GM18873 (cell line): Measurements from ENCODE around the gene FBXO41.

ENCODE experiments used
- ATAC-seq: cut with Tn5 transposase; IDR thresholded peaks from one replicate; pipeline ENCODE4 v1.9.1; 2021; ENCODE audit warnings: mild to moderate bottlenecking, moderate library complexity, moderate number of reproducible peaks; ENCODE audit not compliant: unreplicated experiment, low FRiP score

Gene FBXO41

DNA sequence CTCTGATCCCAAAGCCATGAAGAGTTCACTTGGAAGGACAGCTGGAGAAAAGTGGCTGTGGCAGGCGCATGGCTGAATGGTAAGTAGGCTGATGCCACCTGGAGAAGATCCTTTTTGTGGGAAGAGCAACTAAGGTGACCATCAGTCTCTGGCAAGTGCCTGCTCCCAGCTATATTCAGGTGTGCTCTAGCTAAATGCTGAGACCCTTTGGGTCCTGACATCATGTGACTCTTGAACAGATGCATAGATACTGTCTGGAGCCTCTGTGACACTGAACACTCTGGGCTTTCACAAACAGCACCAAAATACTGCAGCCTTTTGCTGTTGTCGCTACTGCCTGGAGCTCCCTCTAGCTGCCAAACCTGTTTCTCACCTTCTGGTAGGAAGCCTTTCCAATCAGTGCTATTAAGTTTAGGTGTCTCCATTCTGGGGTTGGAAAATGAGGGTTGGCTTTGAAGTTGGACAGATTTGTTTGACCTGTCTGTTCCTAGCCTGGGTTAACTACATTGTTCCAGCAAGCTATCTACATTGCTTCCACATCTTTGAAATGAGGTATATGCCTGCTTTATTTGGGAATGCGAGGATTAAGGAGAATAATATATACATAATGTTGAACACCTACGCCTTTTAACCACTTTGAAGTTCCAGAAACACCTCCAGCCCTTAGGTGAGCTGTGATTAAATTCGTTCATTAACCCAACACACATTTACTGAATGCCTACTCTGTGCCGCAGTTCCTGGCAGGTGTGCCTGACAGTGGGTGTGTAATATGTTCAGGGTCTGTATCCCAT, 6.0 kb upstream of the FBXO41 start:
- ATAC-seq, result no peak

- ATAC-seq, result no peak
Observed at GRCh38 chr2:73289304-73289703, 5.0 kb upstream of the FBXO41 start.

GRCh38 chr2:73286134-73286655, 1.9 kb upstream of the FBXO41 start:
- no peak for ATAC-seq

GRCh38 chr2:73285159-73285739, 971 bp upstream of the FBXO41 start:
- ATAC-seq, result peak; percentile 46

DNA sequence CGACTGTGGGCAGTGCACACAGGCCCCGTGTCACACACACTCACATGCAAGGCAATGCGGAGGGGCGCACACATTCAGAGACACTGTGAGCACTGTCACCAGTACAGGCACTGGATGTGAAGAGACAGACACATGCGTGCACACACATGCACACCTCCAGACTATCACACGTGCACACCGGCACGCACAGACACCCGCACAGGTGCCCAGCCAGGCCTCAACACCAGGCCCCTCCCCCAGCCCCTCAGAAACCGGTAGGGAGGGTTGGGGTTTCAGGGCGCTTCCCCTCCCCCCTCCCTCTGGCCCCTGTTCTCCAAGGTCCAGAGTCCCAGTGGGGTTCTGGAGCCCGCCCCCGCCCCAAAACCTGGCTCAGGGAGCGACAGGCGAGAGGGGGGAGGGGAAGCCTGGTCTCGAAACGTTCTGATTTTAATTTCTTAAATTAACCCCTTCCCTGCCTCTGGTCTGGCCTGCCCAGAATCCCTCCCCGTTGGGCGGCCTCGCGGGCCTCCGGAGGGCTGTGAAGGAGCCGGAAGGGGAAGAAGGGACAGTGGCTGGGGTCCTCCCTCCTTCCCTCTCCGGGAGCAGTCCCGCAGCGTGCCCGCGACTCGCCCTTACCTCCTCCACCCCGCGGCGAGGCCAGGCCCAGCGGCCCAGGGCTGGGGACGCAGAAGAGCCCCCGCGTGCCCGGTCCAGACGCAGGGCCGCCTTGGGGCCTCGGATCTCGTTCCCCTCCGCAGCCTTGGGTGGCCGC, 558 bp downstream of the FBXO41 start:
- ATAC-seq, result peak; percentile 3

DNA sequence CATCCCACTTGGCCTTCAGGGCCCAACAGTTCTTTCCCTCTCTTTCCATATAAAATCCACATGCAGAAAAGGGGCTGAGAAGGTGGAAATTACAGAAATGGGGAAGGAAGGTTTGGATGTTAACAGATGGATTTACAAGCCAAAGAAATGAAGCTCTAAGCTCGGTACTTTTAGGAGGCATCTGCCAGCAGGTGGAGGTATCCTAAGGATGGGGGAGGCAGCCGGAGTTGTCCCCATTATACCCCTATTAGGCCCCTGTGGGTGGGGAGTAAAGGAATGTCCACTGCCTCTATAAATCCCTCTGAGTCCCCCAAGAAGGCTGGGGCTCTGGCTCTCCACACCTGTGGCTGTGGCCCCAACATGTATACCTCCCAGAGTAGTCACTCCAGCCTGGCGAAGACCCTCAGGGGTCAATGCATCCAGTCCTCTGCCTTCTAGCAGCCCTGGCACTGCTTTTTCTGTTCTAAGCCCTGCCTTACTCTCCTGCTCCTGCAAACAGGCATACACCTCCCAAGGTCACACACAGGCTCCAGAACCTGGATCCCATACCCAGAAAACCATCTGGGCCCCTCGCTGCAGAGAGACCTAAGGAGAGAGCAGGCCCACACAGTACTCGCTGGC, 1.2 kb downstream of the FBXO41 start:
- no peak for ATAC-seq

DNA sequence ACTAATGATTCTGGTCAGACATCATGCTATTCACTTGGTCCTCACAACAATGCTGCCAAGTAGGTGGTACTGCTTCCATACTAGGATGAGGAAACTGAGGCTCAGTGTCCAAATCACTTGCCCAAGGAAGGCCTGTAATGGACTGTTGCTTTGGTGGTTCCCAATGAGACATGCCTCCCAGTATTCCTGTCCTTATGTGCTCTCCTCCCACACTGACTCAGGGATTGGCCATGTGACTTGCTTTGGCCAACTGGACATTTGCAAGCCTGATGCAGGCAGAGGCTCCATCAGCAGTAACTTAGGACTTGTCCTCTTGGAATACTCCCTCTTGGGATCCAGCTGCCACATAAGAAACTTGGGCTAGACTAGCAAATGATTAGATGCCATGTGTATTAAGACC, 3.0 kb downstream of the FBXO41 start:
- ATAC-seq, result no peak

GRCh38 chr2:73279852-73280251, 4.4 kb downstream of the FBXO41 start:
- ATAC-seq, result no peak

- no peak for ATAC-seq
Observed at GRCh38 chr2:73272270-73272669, 12.0 kb downstream of the FBXO41 start.

DNA sequence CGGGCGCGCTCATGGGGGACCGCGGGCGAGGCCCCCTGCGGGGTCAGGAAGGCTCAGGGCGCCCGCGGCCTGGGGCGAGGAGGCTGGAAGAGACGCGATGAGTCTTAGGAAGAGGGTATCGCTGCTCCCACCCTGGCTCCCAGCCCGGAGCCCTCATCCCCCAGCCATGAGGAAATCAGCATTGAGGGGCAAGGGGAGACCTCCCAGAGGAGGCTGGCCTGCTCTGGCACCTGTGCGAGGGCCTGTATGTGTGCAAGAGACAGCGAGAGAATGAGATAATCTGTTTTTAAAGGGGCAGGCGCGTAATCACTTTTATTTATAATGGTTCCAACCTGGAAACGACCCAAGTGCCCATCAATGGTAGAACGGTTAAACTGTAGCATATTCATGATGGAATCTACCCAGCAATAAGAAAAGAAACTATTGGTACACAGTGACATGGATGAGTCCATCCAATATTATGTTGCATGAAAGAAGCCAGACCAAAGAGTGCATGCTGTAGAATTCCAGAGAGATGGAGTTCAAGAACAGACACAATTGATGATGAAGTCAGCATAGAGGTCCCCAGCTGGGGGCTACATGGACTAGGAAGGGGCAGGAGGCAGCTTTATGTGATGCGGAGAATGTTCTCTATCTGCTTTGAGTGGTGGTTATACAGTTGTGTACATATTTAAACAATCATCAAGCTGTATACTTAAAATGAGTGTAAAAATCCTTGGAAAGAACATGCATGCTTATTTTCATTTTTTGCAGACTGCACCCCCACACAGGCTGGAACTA, 14.4 kb downstream of the FBXO41 start:
- ATAC-seq, result no peak

DNA sequence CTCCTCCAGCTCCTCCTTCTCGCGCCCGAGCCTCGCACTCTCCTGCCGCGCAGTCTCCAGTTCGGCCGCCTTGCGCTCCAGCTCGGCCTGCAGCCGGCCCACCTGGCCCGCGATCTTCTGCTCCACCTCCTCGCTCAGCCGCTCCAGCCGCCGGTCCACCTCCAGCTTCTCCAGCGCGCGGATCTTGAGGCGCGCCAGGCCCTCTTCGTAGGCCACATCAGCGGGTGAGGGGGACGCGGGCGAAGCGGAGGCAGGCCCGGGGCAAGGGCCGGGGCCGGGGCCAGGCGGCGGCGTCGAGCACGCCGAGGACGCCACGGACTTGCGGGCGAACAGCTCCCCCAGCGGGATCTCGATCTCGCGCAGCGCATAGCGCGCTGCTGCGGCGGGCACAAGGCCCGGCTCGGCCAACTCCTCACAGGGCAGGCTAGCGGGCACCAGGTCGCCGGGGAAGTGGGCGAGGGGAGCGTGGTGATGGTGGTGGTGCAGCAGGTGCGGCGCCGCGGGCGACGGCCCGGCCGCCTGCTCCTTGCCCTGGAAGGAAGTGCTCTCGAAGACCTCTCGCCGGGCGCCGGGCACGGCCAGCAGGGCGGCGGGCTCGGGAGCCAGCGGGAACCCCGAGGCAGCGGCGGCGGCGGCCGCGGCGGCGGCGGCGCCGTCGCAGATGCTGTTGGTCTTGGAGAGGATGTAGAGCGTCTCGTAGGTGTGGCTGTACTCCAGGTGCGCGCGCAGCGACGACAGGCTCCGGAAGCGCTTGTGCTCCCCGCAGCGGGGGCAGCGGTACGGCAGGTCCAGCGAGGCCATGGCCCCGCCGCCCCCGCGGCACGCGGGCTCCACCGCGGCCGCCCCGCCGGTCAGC, 15.2 kb downstream of the FBXO41 start:
- ATAC-seq, result no peak

GRCh38 chr2:73268366-73268829, 15.9 kb downstream of the FBXO41 start:
- ATAC-seq, result no peak

GRCh38 chr2:73267008-73267407, 17.3 kb downstream of the FBXO41 start:
- no peak for ATAC-seq

GRCh38 chr2:73266061-73266901, 18.0 kb downstream of the FBXO41 start:
- no peak for ATAC-seq

- no peak for ATAC-seq
Observed at GRCh38 chr2:73265298-73266060, 18.8 kb downstream of the FBXO41 start.

DNA sequence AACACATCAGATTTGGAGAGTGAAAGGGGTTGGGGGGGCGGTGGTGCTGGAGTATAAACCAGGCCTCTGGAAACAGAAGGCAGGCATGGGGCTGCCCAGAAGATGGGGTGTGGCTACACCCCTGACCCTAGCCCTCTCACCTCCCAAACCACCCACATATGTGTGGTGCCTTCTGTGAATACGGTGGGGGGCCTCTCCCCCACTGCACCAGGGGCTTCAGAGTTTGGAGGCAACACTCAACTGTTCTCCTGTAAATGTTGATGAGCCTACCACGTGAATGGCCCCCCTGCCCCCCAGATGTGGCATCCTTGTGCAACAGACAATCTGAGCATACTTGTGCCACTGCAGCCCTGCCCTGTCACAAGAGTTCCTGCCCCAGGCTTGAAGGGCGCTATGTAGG, 19.5 kb downstream of the FBXO41 start:
- no peak for ATAC-seq

DNA sequence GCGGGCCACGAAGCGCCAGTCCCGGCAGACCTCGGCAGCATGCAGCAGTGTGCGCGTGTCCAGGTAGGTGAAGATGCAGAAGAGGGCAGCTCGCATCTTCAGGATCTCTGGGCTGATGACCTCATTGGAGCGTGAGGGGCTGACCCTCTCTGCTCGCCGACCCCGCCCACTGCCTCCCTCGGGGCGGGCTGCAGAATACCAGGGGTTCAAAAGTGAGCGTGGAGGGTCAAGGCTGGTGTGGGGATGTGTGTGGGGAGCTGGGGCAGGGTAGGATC, 20.0 kb downstream of the FBXO41 start:
- no peak for ATAC-seq
